Smooth muscle cell of the brain vasculature (primary cell): ENCODE results near the gene SH3GL2.

Experiments used
- DNase-seq: peaks from one replicate; pipeline ENCODE4 v3.0.0-alpha.2; 2012; ENCODE audit warnings: low read depth, low spot score

SH3GL2 gene

GRCh38 chr9:17658237-17658636 lies 79.4 kb downstream of the SH3GL2 start:
- DNase-seq = no peak

GRCh38 chr9:17660158-17660557 lies 81.3 kb downstream of the SH3GL2 start:
- DNase-seq = no peak

GRCh38 chr9:17665450-17665849 lies 86.6 kb downstream of the SH3GL2 start:
- DNase-seq = no peak

- DNase-seq = no peak
Measured at GRCh38 chr9:17669206-17669605, 90.3 kb downstream of the SH3GL2 start.

GRCh38 chr9:17682684-17683083 lies 103.8 kb downstream of the SH3GL2 start:
- DNase-seq = no peak

- DNase-seq = no peak
Measured at GRCh38 chr9:17688834-17689233, 110.0 kb downstream of the SH3GL2 start.

GRCh38 chr9:17694336-17694735 lies 115.5 kb downstream of the SH3GL2 start:
- DNase-seq = no peak

GRCh38 chr9:17695482-17695881 lies 116.6 kb downstream of the SH3GL2 start:
- DNase-seq = no peak

GRCh38 chr9:17699615-17700330 lies 120.9 kb downstream of the SH3GL2 start:
- DNase-seq = no peak

- DNase-seq = no peak
Measured at GRCh38 chr9:17706347-17706746, 127.5 kb downstream of the SH3GL2 start.

- no peak for DNase-seq
Measured at GRCh38 chr9:17719053-17719452, 140.2 kb downstream of the SH3GL2 start.

- no peak for DNase-seq
Measured at GRCh38 chr9:17721954-17722353, 143.1 kb downstream of the SH3GL2 start.

- no peak for DNase-seq
Measured at GRCh38 chr9:17723656-17724055, 144.8 kb downstream of the SH3GL2 start.

- no peak for DNase-seq
Measured at GRCh38 chr9:17725399-17726010, 146.6 kb downstream of the SH3GL2 start.

GRCh38 chr9:17726298-17726697 lies 147.4 kb downstream of the SH3GL2 start:
- DNase-seq = no peak

- no peak for DNase-seq
Measured at GRCh38 chr9:17730899-17731298, 152.0 kb downstream of the SH3GL2 start.

GRCh38 chr9:17731308-17731707 lies 152.4 kb downstream of the SH3GL2 start:
- DNase-seq = no peak

- no peak for DNase-seq
Measured at GRCh38 chr9:17734674-17735073, 155.8 kb downstream of the SH3GL2 start.

GRCh38 chr9:17735859-17736258 lies 157.0 kb downstream of the SH3GL2 start:
- no peak for DNase-seq

GRCh38 chr9:17739022-17739421 lies 160.2 kb downstream of the SH3GL2 start:
- no peak for DNase-seq

- DNase-seq = no peak
Measured at GRCh38 chr9:17739736-17740135, 160.9 kb downstream of the SH3GL2 start.

- no peak for DNase-seq
Measured at GRCh38 chr9:17742067-17742466, 163.2 kb downstream of the SH3GL2 start.

GRCh38 chr9:17744786-17745185 lies 165.9 kb downstream of the SH3GL2 start:
- no peak for DNase-seq

GRCh38 chr9:17750269-17750668 lies 171.4 kb downstream of the SH3GL2 start:
- no peak for DNase-seq
